ENCODE measurements around the gene CALHM3. TPM values are rescaled to one million over a fixed set of nuclear protein-coding genes. Genes with fewer than 3 reads are reported as not detected.

Gene CALHM3
- total RNA-seq, 1 donor, result not detected

- Histone ChIP-seq H3K36me3 (ENCODE audit: insufficient read depth, low read length) (no peaks in the 10 kb centered on the region), H3K4me2 (ENCODE audit: insufficient read depth, low read length) (no peak overlapping the region), H3K27ac (ENCODE audit: low read depth, low read length) (no peak overlapping the region), H3K27me3 (ENCODE audit: insufficient read depth, low read length) (peaks cover 78% of the 10 kb centered on the region), H3K9me3 (ENCODE audit: low read depth, low read length) (no peaks in the 10 kb centered on the region), H2AFZ (ENCODE audit: low read length) (no peak overlapping the region), H3K4me1 (ENCODE audit: insufficient read depth, low read length) (peaks cover 10% of the 10 kb centered on the region), H3K79me2 (ENCODE audit: insufficient read depth, low read length) (no peaks in the 10 kb centered on the region), H4K20me1 (ENCODE audit: insufficient read depth, low read length) (peaks cover 8% of the 10 kb centered on the region), H3K4me3 (ENCODE audit: insufficient read depth, low read length) (no peak overlapping the region)
- no peak for TF ChIP-seq CTCF (IDR thresholded peaks at IDR 0.05; ENCODE audit: extremely low read depth, low read depth, low read length)
- DNase-seq (ENCODE audit: insufficient read length, low spot score, missing footprints), result peak; percentile 39
Observed at GRCh38 chr10:103501186-103501585, 22.1 kb upstream of the CALHM3 start.

- no peaks in the 10 kb centered on the region for H3K36me3 ChIP-seq (ENCODE audit: insufficient read depth, low read length)
- H4K20me1 ChIP-seq (ENCODE audit: insufficient read depth, low read length), result peaks cover 8% of the 10 kb centered on the region
- no peak for TF ChIP-seq CTCF (IDR thresholded peaks at IDR 0.05; ENCODE audit: extremely low read depth, low read depth, low read length)
- H2AFZ ChIP-seq (ENCODE audit: low read length), result no peak overlapping the region
- H3K27ac ChIP-seq (ENCODE audit: low read depth, low read length), result no peak overlapping the region
- H3K9me3 ChIP-seq (ENCODE audit: low read depth, low read length), result no peaks in the 10 kb centered on the region
- no peaks in the 10 kb centered on the region for H3K79me2 ChIP-seq (ENCODE audit: insufficient read depth, low read length)
- H3K4me1 ChIP-seq (ENCODE audit: insufficient read depth, low read length), result peaks cover 10% of the 10 kb centered on the region
- H3K27me3 ChIP-seq (ENCODE audit: insufficient read depth, low read length), result peaks cover 78% of the 10 kb centered on the region
- DNase-seq (ENCODE audit: insufficient read length, low spot score, missing footprints), result peak; percentile 66
- H3K4me3 ChIP-seq (ENCODE audit: insufficient read depth, low read length), result no peak overlapping the region
- no peak overlapping the region for H3K4me2 ChIP-seq (ENCODE audit: insufficient read depth, low read length)
Observed at GRCh38 chr10:103500481-103500880, 21.4 kb upstream of the CALHM3 start.

GRCh38 chr10:103499881-103500280 is 20.8 kb upstream of the CALHM3 start:
- H3K27ac ChIP-seq (ENCODE audit: low read depth, low read length), result no peak overlapping the region
- DNase-seq (ENCODE audit: insufficient read length, low spot score, missing footprints), result peak; percentile 66
- no peaks in the 10 kb centered on the region for H3K36me3 ChIP-seq (ENCODE audit: insufficient read depth, low read length)
- H3K4me3 ChIP-seq (ENCODE audit: insufficient read depth, low read length), result no peak overlapping the region
- TF ChIP-seq CTCF (IDR thresholded peaks at IDR 0.05; ENCODE audit: extremely low read depth, low read depth, low read length), result no peak
- H4K20me1 ChIP-seq (ENCODE audit: insufficient read depth, low read length), result peaks cover 8% of the 10 kb centered on the region
- H3K9me3 ChIP-seq (ENCODE audit: low read depth, low read length), result no peaks in the 10 kb centered on the region
- H2AFZ ChIP-seq (ENCODE audit: low read length), result no peak overlapping the region
- H3K27me3 ChIP-seq (ENCODE audit: insufficient read depth, low read length), result peaks cover 80% of the 10 kb centered on the region
- peaks cover 10% of the 10 kb centered on the region for H3K4me1 ChIP-seq (ENCODE audit: insufficient read depth, low read length)
- H3K79me2 ChIP-seq (ENCODE audit: insufficient read depth, low read length), result no peaks in the 10 kb centered on the region
- H3K4me2 ChIP-seq (ENCODE audit: insufficient read depth, low read length), result no peak overlapping the region

GRCh38 chr10:103498936-103499638 is 20.0 kb upstream of the CALHM3 start:
- no peaks in the 10 kb centered on the region for H3K9me3 ChIP-seq (ENCODE audit: low read depth, low read length)
- peaks cover 3% of the 10 kb centered on the region for H4K20me1 ChIP-seq (ENCODE audit: insufficient read depth, low read length)
- peak; percentile 44 for DNase-seq (ENCODE audit: insufficient read length, low spot score, missing footprints)
- H3K79me2 ChIP-seq (ENCODE audit: insufficient read depth, low read length), result no peaks in the 10 kb centered on the region
- no peak overlapping the region for H2AFZ ChIP-seq (ENCODE audit: low read length)
- no peak for TF ChIP-seq CTCF (IDR thresholded peaks at IDR 0.05; ENCODE audit: extremely low read depth, low read depth, low read length)
- no peak overlapping the region for H3K4me3 ChIP-seq (ENCODE audit: insufficient read depth, low read length)
- no peak overlapping the region for H3K4me2 ChIP-seq (ENCODE audit: insufficient read depth, low read length)
- H3K27me3 ChIP-seq (ENCODE audit: insufficient read depth, low read length), result peaks cover 88% of the 10 kb centered on the region
- no peaks in the 10 kb centered on the region for H3K36me3 ChIP-seq (ENCODE audit: insufficient read depth, low read length)
- H3K4me1 ChIP-seq (ENCODE audit: insufficient read depth, low read length), result peaks cover 3% of the 10 kb centered on the region
- H3K27ac ChIP-seq (ENCODE audit: low read depth, low read length), result no peak overlapping the region
